ENCODE data around the gene PTBP2. TPM values are rescaled to one million over a fixed set of nuclear protein-coding genes. Genes with fewer than 3 reads are reported as not detected.

Gene PTBP2
- total RNA-seq (31.9 TPM), polyA plus RNA-seq (1 to 10 TPM; 1.4 to 3.6 (median 2.8) TPM)

DNA sequence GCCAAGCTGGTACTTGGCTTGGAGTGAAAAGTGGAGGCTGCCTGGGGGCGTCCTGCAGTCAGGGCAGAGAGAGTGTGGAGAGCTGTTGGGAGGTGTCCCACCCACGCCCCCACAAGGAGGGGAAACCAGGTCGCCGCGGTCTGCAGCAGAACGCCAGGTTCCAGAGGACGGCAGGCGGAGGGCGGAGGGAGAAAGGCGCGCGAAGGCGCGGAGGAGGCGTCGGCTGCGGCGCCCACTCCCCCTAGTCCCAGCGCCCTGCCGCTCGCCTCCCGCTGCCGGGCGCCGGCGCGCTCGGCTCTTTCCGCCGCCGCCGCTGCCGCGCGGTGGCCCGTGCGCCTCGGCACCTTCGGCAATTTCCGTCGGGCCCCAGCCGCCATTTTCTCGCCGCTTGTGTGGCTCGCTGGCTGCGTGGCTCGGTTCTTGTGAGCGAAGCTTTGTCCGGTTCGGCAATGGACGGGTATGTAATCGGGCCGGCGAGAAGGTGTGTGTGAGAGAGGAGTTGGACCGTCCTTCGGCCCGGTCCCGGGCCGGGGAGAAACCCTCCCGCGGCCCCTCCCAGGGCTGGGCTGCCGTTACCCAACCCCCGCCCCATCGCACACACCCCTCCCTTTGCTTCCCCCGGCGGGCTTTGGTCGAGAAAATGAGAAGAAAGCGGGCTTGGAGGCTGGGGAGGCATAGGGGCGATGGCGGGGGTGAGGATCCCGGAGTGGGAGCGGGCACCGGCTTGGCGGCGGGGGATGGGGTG lies at the start of gene PTBP2:
PTBP2 (plus strand) TSS at position 369 of the 745 bp plus-strand sequence; CDS start at position 450, 81 bp downstream.
- Mint-ChIP-seq H3K4me1 (peaks cover 16 to 36% (median 19%) of the 10 kb centered on the region in 4 donors), H3K4me3 (peak within 1 kb of the TSS; percentile 97 to 99 (median 98)), H3K27ac (peak within 1 kb of the TSS; percentile 88 to 98 (median 89)), H3K36me3 (peaks cover 11% of the 10 kb centered on the region), H3K9me3 (no peaks in the 10 kb centered on the region), H3K27me3 (peaks cover 10% of the 10 kb centered on the region)
- Histone ChIP-seq H3K4me3 (ENCODE audit: low read depth, low read length) (peak within 1 kb of the TSS; percentile 97), H3K9me3 (ENCODE audit: control insufficient read depth in 2 of 2, low read length in 2 of 2) (no peaks in the 10 kb centered on the region), H3K4me1 (ENCODE audit: control insufficient read depth, insufficient read depth, low read length, poor library complexity, severe bottlenecking) (peaks cover 25% of the 10 kb centered on the region), H3K36me3 (ENCODE audit: control insufficient read depth, insufficient read depth, low read length) (no peaks in the 10 kb centered on the region), H3K27me3 (ENCODE audit: control insufficient read depth, insufficient read depth, low read length) (no peaks in the 10 kb centered on the region), H3K27ac (ENCODE audit: insufficient read depth, low read length, poor library complexity, severe bottlenecking) (peak within 1 kb of the TSS; percentile 88)
- DNase-seq, result peak; percentile 74 to 88 (median 86)
- ATAC-seq (ENCODE audit: low read depth in 2 of 2), result peak; percentile 90 to 91

DNA sequence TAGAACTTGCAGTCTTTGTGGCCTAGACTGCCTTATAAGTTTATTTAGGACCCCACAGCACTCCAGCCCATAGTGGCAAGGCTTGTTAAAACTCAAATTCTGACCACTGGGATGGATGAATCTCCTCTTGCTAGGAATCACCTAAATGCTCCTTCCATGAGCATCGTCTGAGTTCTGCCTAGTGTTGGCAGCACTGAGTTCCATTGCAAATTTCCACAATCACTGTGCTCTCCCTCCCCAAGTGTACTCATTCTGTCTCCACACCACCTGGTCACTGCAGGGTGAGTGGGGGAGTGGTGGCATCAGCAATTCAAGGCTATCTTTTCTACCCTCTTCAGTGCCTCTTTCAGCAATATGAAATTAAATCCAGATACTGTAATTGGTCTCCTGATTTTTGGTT lies 46.7 kb upstream of the PTBP2 start:
- no peaks in the 10 kb centered on the region for H3K36me3 Mint-ChIP-seq
- H3K4me1 ChIP-seq (ENCODE audit: control insufficient read depth, insufficient read depth, low read length, poor library complexity, severe bottlenecking), result no peaks in the 10 kb centered on the region
- no peak overlapping the region for H3K4me3 ChIP-seq (ENCODE audit: low read depth, low read length)
- no peak overlapping the region for H3K4me3 Mint-ChIP-seq
- peaks cover 13% of the 10 kb centered on the region for H3K27me3 Mint-ChIP-seq
- peaks cover 0 to 19% (median 3%) of the 10 kb centered on the region in 7 donors for H3K9me3 Mint-ChIP-seq
- H3K9me3 ChIP-seq (ENCODE audit: control insufficient read depth in 2 of 2, low read length in 2 of 2), result peaks cover 0 to 2% of the 10 kb centered on the region in 2 experiments
- H3K4me1 Mint-ChIP-seq, result no peaks in the 10 kb centered on the region
- ATAC-seq (ENCODE audit: low read depth in 2 of 2) (no peak), DNase-seq (no peak)
- H3K27me3 ChIP-seq (ENCODE audit: control insufficient read depth, insufficient read depth, low read length), result no peaks in the 10 kb centered on the region
- no peak overlapping the region for H3K27ac ChIP-seq (ENCODE audit: insufficient read depth, low read length, poor library complexity, severe bottlenecking)
- no peaks in the 10 kb centered on the region for H3K36me3 ChIP-seq (ENCODE audit: control insufficient read depth, insufficient read depth, low read length)
- H3K27ac Mint-ChIP-seq, result no peak overlapping the region

- H3K27ac Mint-ChIP-seq, result no peak overlapping the region
- no peak overlapping the region for H3K27ac ChIP-seq (ENCODE audit: insufficient read depth, low read length, poor library complexity, severe bottlenecking)
- no peak for DNase-seq
- H3K27me3 ChIP-seq (ENCODE audit: control insufficient read depth, insufficient read depth, low read length), result no peaks in the 10 kb centered on the region
- peaks cover 4% of the 10 kb centered on the region for H3K27me3 Mint-ChIP-seq
- peaks cover 0 to 3% (median 0%) of the 10 kb centered on the region in 7 donors for H3K9me3 Mint-ChIP-seq
- no peaks in the 10 kb centered on the region for H3K9me3 ChIP-seq (ENCODE audit: control insufficient read depth in 2 of 2, low read length in 2 of 2)
- H3K4me3 Mint-ChIP-seq, result no peak overlapping the region
- no peaks in the 10 kb centered on the region for H3K36me3 ChIP-seq (ENCODE audit: control insufficient read depth, insufficient read depth, low read length)
- no peak for ATAC-seq (ENCODE audit: low read depth in 2 of 2)
- H3K4me1 Mint-ChIP-seq, result no peaks in the 10 kb centered on the region
- no peaks in the 10 kb centered on the region for H3K4me1 ChIP-seq (ENCODE audit: control insufficient read depth, insufficient read depth, low read length, poor library complexity, severe bottlenecking)
- no peak overlapping the region for H3K4me3 ChIP-seq (ENCODE audit: low read depth, low read length)
- no peaks in the 10 kb centered on the region for H3K36me3 Mint-ChIP-seq
These were observed 39.5 kb upstream of the PTBP2 start for GRCh38 chr1:96682056-96682455.

- Histone ChIP-seq H3K4me3 (ENCODE audit: low read depth, low read length) (no peak overlapping the region), H3K4me1 (ENCODE audit: control insufficient read depth, insufficient read depth, low read length, poor library complexity, severe bottlenecking) (no peaks in the 10 kb centered on the region), H3K27me3 (ENCODE audit: control insufficient read depth, insufficient read depth, low read length) (no peaks in the 10 kb centered on the region), H3K36me3 (ENCODE audit: control insufficient read depth, insufficient read depth, low read length) (no peaks in the 10 kb centered on the region), H3K27ac (ENCODE audit: insufficient read depth, low read length, poor library complexity, severe bottlenecking) (no peak overlapping the region), H3K9me3 (ENCODE audit: control insufficient read depth in 2 of 2, low read length in 2 of 2) (no peaks in the 10 kb centered on the region)
- Mint-ChIP-seq H3K9me3 (peaks cover 0 to 3% (median 0%) of the 10 kb centered on the region in 7 donors), H3K27me3 (peaks cover 10% of the 10 kb centered on the region), H3K4me1 (no peaks in the 10 kb centered on the region), H3K36me3 (no peaks in the 10 kb centered on the region), H3K27ac (no peak overlapping the region), H3K4me3 (no peak overlapping the region)
- DNase-seq, result no peak
- ATAC-seq (ENCODE audit: low read depth in 2 of 2), result no peak
These were observed 37.7 kb upstream of the PTBP2 start for GRCh38 chr1:96683931-96684330.

DNA sequence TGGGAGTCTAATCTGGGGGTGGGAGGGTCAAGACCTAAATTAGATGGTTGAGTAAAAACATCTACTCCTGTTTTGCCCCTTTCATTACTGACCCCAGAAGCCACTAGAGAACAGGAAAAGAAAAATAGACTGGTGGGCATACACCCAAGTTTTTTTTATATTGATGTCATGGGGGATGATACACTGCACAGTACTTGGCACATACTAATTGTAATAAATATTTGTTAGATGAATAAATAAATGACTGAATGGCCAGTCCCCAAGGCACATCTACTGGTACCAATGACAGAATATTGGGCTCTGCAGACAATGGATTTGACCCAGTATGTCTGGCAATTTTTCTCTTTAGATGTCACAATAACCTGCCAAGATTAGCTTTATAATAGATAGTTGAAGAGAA lies 36.8 kb upstream of the PTBP2 start:
- H3K9me3 Mint-ChIP-seq, result peaks cover 0 to 3% (median 0%) of the 10 kb centered on the region in 7 donors
- no peak overlapping the region for H3K4me3 ChIP-seq (ENCODE audit: low read depth, low read length)
- no peak for DNase-seq
- H3K27me3 ChIP-seq (ENCODE audit: control insufficient read depth, insufficient read depth, low read length), result no peaks in the 10 kb centered on the region
- H3K4me1 ChIP-seq (ENCODE audit: control insufficient read depth, insufficient read depth, low read length, poor library complexity, severe bottlenecking), result no peaks in the 10 kb centered on the region
- peaks cover 15% of the 10 kb centered on the region for H3K27me3 Mint-ChIP-seq
- no peak overlapping the region for H3K27ac Mint-ChIP-seq
- H3K9me3 ChIP-seq (ENCODE audit: control insufficient read depth in 2 of 2, low read length in 2 of 2), result no peaks in the 10 kb centered on the region
- H3K4me1 Mint-ChIP-seq, result no peaks in the 10 kb centered on the region
- no peaks in the 10 kb centered on the region for H3K36me3 Mint-ChIP-seq
- H3K36me3 ChIP-seq (ENCODE audit: control insufficient read depth, insufficient read depth, low read length), result no peaks in the 10 kb centered on the region
- ATAC-seq (ENCODE audit: low read depth in 2 of 2), result no peak
- H3K27ac ChIP-seq (ENCODE audit: insufficient read depth, low read length, poor library complexity, severe bottlenecking), result no peak overlapping the region
- H3K4me3 Mint-ChIP-seq, result no peak overlapping the region

DNA sequence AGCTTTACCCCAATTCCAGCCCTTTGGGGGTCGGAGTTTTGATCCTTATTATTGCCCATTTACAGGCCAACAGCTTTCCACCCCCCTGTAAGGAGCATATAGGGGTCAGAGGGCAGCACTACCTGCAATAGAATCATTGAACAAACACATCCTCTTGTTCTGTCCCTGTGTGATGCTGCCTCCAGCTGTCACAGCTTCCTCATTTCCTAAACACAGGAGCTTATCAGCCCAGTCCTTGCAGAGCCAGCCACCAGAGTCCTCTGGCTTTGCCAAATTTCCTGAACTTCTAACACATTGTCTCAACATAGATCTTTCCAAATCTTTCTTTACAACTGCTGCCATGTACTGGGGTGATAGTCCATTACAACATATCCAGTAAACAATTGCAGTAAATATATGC lies 32.8 kb upstream of the PTBP2 start:
- DNase-seq (no peak), ATAC-seq (ENCODE audit: low read depth in 2 of 2) (no peak)
- Mint-ChIP-seq H3K4me1 (no peaks in the 10 kb centered on the region), H3K4me3 (no peak overlapping the region), H3K27ac (no peak overlapping the region), H3K9me3 (peaks cover 0 to 2% (median 0%) of the 10 kb centered on the region in 7 donors), H3K36me3 (no peaks in the 10 kb centered on the region), H3K27me3 (peaks cover 13% of the 10 kb centered on the region)
- Histone ChIP-seq H3K36me3 (ENCODE audit: control insufficient read depth, insufficient read depth, low read length) (no peaks in the 10 kb centered on the region), H3K27me3 (ENCODE audit: control insufficient read depth, insufficient read depth, low read length) (no peaks in the 10 kb centered on the region), H3K27ac (ENCODE audit: insufficient read depth, low read length, poor library complexity, severe bottlenecking) (no peak overlapping the region), H3K4me1 (ENCODE audit: control insufficient read depth, insufficient read depth, low read length, poor library complexity, severe bottlenecking) (no peaks in the 10 kb centered on the region), H3K9me3 (ENCODE audit: control insufficient read depth in 2 of 2, low read length in 2 of 2) (no peaks in the 10 kb centered on the region), H3K4me3 (ENCODE audit: low read depth, low read length) (no peak overlapping the region)

GRCh38 chr1:96695954-96696353 lies 25.6 kb upstream of the PTBP2 start:
- Histone ChIP-seq H3K4me1 (ENCODE audit: control insufficient read depth, insufficient read depth, low read length, poor library complexity, severe bottlenecking) (no peaks in the 10 kb centered on the region), H3K9me3 (ENCODE audit: control insufficient read depth in 2 of 2, low read length in 2 of 2) (peaks cover 5 to 8% of the 10 kb centered on the region in 2 experiments), H3K4me3 (ENCODE audit: low read depth, low read length) (no peak overlapping the region), H3K27me3 (ENCODE audit: control insufficient read depth, insufficient read depth, low read length) (peaks cover 6% of the 10 kb centered on the region), H3K27ac (ENCODE audit: insufficient read depth, low read length, poor library complexity, severe bottlenecking) (no peak overlapping the region), H3K36me3 (ENCODE audit: control insufficient read depth, insufficient read depth, low read length) (no peaks in the 10 kb centered on the region)
- H3K36me3 Mint-ChIP-seq, result no peaks in the 10 kb centered on the region
- peaks cover 8% of the 10 kb centered on the region for H3K27me3 Mint-ChIP-seq
- H3K27ac Mint-ChIP-seq, result no peak overlapping the region
- no peak overlapping the region for H3K4me3 Mint-ChIP-seq
- ATAC-seq (ENCODE audit: low read depth in 2 of 2) (no peak), DNase-seq (no peak)
- no peaks in the 10 kb centered on the region for H3K4me1 Mint-ChIP-seq
- peaks cover 0 to 9% (median 4%) of the 10 kb centered on the region in 7 donors for H3K9me3 Mint-ChIP-seq
